Mammary epithelial cell (primary cell): ENCODE results near the gene APLP1.

ENCODE experiments used
- EZH2 ChIP-seq: IDR thresholded peaks from 2 replicates; pipeline ENCODE4 v1.6.1; 2012; ENCODE audit warnings: low read length, inconsistent platforms, borderline replicate concordance
- TF ChIP-seq, protein P1 (sequence below), 2 donors: IDR thresholded peaks in 1 of 2; conservative IDR thresholded peaks in 1 of 2; 2 replicates each; pipeline ENCODE4 v1.5.1; 2011 to 2012; ENCODE audit warnings: inconsistent platforms in 2 of 2, low read length in 2 of 2, mild to moderate bottlenecking in 2 of 2, control low read depth in 1 of 2, low read depth in 1 of 2; ENCODE audit not compliant: insufficient read depth in 1 of 2; ENCODE audit errors: extremely low read depth in 1 of 2

DNA sequence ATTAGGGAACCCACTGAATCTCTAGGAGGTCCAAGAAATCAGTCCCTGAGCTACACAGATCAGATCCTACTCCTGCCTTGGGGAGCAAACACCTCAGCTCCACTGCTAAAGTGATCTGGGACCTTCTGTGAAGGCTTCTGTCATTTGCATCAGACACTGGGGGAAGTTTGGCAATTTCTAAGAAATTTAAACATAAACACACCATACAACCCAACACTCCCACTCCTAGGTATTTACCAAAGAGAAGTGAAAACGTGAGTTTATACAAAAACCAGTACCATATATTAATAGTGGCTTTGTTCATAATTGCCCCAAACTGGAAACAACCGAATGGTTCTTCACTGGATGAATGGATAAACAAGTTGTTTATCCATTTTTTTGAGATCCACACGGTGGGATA lies 47.1 kb downstream of the APLP1 start:
- no peak for TF ChIP-seq EZH2
- TF ChIP-seq, protein P1, sequence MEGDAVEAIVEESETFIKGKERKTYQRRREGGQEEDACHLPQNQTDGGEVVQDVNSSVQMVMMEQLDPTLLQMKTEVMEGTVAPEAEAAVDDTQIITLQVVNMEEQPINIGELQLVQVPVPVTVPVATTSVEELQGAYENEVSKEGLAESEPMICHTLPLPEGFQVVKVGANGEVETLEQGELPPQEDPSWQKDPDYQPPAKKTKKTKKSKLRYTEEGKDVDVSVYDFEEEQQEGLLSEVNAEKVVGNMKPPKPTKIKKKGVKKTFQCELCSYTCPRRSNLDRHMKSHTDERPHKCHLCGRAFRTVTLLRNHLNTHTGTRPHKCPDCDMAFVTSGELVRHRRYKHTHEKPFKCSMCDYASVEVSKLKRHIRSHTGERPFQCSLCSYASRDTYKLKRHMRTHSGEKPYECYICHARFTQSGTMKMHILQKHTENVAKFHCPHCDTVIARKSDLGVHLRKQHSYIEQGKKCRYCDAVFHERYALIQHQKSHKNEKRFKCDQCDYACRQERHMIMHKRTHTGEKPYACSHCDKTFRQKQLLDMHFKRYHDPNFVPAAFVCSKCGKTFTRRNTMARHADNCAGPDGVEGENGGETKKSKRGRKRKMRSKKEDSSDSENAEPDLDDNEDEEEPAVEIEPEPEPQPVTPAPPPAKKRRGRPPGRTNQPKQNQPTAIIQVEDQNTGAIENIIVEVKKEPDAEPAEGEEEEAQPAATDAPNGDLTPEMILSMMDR (conservative IDR thresholded peaks at IDR 0.05 in 1 of 2, IDR thresholded peaks at IDR 0.05 in 1 of 2; ENCODE audit: extremely low read depth in 1 of 2, insufficient read depth in 1 of 2, low read depth in 1 of 2, low read length in 2 of 2): no peak
